ENCODE measurements around the gene ABL2.
A peak's percentile ranks its signal among the peaks of the same experiment; 100 is the strongest.
"Not testable (repeated sequence)": the region's sequence is repeated elsewhere in the genome, so short reads cannot be mapped to it uniquely, and the experiment has no call there.

Gene ABL2

DNA sequence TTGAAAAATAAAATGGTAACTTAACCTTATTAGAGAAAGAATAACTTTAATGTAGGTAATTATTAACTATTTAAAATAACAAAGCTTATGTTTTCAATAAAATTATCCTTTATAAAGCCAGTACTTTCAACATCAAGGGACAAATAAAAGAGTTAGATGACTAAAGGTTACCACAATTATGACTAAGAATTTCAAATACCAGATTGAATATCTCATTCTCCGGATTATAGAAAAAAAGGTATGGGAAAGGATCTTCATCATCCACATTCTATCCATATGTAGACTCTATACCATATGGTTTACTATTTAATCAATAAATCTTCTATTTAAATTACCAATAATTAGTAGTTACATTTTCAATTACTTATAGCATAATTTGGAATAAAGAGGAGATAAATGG is 84.9 kb downstream of the ABL2 start:
- H3K27ac ChIP-seq, result peak overlapping the region in 3 of 21 experiments; percentile 75 to 89 (median 86)
- H3K4me3 ChIP-seq, result no peak overlapping the region

DNA sequence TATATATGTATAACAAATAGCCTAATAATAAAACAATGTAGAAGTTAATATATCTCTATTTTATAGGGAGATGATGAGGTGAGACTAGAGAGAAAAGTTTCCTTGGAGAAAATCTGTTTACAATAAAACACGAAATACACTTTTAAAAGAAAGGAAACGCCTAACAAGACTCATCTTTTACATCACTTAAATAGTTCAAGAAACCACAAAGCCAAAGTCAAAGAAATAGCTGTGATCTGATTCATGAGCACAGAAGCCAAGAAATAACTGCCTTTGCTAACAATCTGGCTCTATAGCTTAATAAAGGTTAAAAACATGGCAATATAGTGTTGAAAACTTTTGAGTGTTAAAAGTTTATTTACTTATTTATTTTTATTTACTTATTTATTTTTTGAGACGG is 86.2 kb downstream of the ABL2 start:
- Histone ChIP-seq H3K4me3 (no peak overlapping the region), H3K27ac (peak overlapping the region in 19 of 21 experiments; percentile 38 to 94 (median 75))

DNA sequence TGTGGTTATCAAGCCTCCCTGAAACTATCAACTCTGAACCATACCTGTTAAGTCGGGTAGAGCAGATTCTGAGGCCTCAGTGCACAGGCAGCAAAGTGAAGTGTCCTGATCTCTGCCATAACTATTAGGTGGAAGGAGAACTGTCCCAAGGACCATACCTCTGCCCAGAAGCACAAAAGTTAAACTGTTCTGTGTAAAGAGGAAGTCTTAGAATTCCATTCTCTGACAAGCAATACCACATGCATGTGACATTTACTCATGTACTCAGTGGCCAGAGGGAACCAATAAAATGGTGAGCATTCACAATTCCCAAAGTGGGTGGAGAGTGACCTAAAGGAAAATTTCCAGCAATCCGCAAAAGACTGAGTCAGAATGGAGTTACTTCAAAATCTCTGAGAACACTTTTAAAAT is 86.6 kb downstream of the ABL2 start:
- peak overlapping the region; percentile 1 to 32 (median 21) for H3K4me3 ChIP-seq
- H3K27ac ChIP-seq, result peak overlapping the region in 20 of 21 experiments; percentile 10 to 94 (median 74)

DNA sequence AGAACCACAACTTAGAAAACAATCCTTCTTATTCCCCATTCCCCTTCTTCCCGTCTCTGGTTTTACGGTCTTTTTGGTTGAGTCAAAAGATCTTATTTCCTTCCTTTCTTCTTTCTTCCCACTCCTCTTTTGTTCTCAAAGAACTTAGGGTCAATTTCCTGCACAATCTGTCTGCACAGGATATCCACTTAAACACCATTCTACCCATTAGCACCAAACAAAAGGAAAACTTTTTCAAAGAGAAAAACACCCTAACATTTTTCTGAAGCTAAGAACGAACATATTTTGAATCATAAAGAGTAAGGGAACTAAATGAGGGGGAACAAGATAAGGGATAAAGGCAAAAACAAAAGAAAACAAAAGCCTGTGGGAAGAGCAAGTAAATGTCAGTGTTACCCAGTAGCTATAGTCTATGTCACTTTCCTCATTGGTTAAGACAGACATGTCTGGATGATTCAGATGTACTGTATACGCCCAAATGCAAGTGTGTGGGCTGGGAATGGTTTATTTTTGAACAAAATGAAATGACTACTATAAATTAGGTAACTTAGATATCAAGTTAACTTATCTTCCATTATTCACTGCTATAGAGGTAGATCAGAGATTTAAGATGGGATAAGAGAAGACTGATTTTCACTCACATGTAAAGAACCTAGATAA is 87.8 kb downstream of the ABL2 start:
- Histone ChIP-seq H3K4me3 (peak overlapping the region; percentile 7 to 32 (median 21)), H3K27ac (peak overlapping the region in 19 of 21 experiments; percentile 26 to 94 (median 74))

DNA sequence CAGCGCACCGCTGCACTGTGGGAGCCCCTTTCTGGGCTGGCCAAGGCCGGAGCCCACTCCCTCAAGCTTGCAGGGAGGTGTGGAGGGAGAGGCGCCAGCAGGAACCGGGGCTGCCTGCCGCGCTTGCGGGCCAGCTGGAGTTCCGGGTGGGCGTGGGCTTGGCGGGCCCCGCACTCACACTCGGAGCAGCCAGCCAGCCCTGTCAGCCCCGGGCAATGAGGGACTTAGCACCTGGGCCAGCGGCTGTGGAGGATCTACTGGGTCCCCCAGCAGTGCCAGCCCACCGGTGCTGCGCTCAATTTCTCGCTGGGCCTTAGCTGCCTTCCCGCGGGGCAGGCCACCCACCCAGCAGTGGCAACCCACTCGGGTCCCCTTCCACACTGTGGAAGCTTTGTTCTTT is 90.7 kb downstream of the ABL2 start:
- H3K27ac ChIP-seq, H3K4me3 ChIP-seq: not testable (repeated sequence)

DNA sequence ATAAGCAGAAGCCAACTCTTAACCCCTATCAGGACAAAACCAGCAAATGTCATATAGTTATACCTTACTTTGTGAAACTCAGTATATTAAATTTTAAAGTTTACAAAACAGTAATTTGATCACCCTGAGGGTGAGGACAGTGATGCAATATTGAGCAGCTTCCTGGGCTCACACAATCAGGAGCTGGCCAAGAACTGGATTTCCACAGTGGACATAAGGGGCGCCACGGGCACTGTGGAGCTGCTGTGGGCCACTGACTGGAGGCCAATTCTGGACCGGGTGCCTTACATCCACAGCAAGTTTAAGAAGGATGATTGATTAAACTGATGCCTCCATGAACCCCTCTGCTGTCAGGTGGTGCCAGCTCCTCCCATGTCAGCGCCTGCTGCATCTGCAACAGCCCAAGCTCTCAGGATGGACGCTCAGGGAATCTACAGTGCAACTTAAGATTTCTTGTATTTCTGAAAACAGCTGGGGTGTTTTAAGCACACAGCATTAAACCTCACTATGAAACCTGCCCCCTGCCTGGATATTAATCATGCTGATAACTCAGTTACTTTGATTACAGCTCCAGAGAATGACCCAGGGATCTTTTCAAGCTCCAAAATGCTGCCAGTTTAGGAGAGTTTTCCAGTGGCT is 91.7 kb downstream of the ABL2 start:
- H3K27ac ChIP-seq, result no peak overlapping the region

DNA sequence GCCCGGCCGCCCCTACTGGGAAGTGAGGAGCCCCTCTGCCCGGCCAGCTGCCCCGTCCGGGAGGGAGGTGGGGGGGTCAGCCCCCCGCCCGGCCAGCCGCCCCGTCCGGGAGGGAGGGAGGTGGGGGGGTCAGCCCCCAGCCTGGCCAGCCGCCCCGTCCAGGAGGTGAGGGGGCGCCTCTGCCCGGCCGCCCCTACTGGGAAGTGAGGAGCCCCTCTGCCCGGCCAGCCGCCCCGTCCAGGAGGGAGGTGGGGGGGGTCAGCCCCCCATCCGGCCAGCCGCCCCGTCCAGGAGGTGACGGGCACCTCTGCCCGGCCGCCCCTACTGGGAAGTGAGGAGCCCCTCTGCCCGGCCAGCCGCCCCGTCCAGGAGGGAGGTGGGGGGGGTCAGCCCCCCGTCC is 93.8 kb downstream of the ABL2 start:
- not testable (repeated sequence) for H3K27ac ChIP-seq, H3K4me3 ChIP-seq

More for the DNA sequence above, 91.7 kb downstream of the ABL2 start:
- no peak overlapping the region for H3K4me3 ChIP-seq

DNA sequence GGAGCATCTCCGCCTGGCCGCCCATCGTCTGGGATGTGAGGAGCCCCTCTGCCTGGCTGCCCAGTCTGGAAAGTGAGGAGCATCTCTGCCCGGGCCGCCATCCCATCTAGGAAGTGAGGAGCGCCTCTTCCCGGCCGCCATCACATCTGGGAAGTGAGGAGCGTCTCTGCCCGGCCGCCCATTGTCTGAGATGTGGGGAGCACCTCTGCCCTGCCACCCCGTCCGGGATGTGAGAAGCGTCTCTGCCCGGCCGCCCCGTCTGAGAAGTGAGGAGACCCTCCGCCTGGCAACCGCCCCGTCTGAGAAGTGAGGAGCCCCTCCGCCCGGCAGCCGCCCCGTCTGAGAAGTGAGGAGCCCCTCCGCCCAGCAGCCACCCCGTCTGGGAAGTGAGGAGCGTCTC is 94.3 kb downstream of the ABL2 start:
- H3K27ac ChIP-seq, H3K4me3 ChIP-seq: not testable (repeated sequence)

DNA sequence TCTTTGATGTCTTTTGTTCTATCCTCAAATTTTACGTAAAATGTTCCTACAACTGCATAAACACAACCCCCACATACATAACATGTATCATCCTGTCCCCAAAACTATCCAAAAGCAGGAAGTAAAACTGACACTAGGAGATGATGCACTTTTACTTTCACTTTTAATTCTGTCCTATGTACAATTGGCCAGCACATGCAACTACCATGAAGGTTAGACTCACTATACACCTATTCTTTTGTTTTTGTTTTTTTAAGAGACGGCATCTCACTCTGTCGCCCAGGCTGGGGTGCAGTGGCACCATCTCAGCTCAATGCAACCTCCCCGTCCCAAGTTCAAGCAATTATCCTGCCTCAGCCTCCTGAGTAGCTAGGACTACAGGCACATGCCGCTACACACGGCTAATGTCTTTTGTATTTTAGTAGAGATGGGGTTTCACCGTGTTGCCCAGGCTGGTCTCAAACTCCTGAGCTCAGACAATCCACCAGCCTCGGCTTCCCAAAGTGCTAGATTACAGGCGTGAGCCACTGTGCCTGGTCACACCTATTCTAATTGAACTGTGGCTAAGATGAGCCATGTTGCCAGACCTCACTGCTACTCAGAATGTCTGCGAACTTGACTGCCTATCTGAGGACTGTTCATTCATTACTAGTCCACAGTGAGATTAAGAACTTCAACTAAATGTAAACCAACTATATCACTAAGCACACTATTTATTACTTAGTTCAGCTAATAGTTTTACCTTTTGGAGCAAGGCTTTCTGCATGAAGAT is 99.6 kb downstream of the ABL2 start:
- Histone ChIP-seq H3K4me3 (peak overlapping the region in 5 of 7 experiments; percentile 5 to 25 (median 8)), H3K27ac (peak overlapping the region in 20 of 21 experiments; percentile 25 to 91 (median 66))

DNA sequence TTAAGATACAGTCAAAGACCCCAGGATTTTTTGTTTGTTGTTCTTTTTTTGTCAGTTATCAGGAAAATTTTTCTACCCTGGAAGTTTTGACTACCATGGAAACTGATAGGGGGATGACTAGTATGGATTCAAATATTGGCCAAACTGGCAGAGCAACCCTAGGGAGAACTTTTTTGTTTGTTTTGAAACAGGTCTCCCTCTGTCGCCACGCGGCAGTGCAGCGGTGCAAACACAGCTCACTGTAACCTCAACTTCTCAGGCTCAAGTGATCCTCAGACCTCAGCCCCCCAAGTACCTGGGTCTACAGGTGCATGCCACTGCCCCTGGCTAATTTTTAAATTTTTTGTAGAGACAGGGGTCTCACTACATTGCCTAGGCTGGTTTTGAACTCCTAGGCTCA is 101.0 kb downstream of the ABL2 start:
- Histone ChIP-seq H3K27ac (peak overlapping the region in 7 of 21 experiments; percentile 12 to 91 (median 59)), H3K4me3 (no peak overlapping the region)

DNA sequence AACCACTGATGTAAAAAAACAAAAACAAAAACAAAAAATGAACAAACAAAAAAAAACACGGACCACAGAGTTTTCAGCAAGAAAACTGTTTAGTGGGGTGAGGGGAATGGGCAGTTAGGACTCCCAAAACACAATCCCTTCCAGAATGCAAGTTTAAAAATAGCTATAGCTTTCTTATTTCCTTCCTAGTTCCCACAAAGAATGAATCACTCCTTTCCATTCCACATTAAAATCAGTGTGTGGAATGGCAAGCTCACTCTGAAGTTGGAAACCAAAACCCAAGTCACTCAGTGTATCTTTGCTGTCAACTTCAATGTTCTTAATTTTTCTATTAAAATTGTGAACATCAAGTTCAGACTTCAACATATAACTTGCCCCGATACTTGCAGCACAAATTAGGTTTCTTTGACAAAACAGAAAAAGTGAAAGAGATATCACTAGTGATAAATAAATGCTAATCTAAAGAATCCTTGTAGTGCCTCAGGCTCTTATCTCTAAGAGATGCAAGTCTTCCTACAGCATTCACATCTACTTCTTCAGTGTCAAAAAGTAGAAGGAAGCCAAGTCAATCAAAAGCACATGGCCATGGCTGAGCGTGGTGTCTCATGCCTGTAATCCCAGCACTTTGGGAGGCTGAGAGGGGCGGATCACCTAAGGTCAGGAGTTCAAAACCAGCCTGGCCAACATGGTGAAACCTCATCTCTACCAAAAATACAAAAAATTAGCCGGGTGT is 102.1 kb downstream of the ABL2 start:
- H3K4me3 ChIP-seq, result no peak overlapping the region
- H3K27ac ChIP-seq, result peak overlapping the region in 11 of 21 experiments; percentile 7 to 58 (median 37)

DNA sequence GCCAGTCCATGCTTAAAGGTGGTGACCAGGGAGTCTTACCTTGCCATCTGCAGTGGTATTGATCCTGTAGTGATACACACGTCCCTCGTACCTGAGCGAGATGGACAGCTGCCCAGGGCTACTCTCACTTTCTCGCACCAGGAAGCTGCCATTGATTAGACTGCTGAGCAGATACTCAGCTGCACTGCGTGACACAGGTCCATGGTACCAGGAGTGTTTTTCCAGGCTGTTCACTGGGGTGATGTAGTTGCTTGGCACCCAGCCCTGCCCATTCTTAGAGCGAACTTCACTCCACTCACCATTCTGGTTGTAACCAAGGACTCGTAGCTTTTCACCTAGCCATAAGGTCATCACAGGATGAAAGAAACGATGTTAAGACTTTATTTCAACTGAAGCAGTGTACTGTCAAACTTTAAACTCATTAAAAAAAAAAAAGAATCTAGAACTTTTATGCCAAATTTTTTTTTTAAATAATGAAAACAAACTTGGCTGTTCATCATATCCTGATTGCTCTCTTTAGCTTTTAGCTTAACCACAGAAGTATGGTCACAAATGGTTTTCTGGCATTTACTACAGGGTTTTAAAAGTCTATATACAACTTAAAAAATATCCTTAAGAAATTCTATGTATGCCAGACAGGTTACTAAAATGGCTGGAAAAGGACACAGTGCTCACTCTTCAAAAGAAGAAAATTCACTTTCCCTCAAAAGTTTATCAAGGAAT is 103.0 kb downstream of the ABL2 start:
- Histone ChIP-seq H3K27ac (peak overlapping the region in 7 of 21 experiments; percentile 7 to 58 (median 21)), H3K4me3 (no peak overlapping the region)

DNA sequence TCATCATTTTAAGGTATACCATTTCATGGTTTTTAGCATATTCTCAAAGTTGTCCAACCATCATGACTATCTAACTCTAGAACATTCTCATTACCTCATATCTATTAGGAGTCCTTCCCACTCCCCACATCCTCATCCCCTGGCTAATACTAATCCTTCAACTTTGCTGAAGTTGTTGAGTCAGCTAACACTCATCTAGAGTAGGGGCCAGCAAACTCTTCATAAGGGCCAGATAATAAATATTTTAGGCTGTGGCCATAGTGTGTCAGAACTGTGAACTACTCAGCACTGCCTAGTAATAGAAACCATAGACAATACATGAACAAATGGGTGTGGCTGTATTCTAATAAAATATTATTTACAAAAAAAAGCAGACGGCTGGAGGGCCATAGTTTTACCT is 104.6 kb downstream of the ABL2 start:
- Histone ChIP-seq H3K4me3 (no peak overlapping the region), H3K27ac (no peak overlapping the region)

DNA sequence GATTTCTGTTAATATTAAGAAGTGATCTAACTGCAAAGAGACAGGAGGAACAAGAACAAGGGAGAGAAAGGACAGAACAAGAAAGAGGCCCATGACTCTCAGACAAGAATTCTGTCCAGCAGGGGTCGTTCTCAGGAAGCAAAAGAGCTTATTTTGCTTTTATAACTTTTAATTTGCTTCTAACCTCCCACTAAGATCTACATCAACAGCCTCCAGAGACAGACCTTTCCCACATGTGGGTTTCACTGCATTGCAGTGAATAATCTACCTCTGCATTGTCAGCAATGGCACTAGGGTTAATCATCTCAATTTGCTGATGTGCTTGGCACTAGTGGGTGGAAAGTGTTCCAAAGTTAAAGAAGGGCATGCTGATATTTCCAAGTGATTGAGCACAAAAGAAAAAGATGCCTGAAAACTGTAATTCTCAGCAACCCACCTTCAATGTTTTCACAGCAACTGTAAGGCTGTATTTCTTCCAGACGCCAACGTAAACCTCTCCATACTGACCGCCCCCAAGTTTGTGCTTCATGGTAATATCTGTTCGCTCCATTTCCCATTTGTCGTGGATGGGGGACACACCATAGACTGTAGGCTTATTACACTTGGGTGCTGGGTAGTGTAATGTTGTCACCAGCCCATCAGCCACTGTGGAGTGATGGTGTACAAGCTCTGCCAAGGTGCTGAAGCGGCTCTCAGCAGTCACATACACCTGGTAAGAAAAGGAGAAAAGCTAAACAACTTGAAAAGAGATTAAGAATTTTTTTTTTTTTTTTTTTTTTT is 108.1 kb downstream of the ABL2 start:
- H3K4me3 ChIP-seq, result no peak overlapping the region
- H3K27ac ChIP-seq, result no peak overlapping the region

DNA sequence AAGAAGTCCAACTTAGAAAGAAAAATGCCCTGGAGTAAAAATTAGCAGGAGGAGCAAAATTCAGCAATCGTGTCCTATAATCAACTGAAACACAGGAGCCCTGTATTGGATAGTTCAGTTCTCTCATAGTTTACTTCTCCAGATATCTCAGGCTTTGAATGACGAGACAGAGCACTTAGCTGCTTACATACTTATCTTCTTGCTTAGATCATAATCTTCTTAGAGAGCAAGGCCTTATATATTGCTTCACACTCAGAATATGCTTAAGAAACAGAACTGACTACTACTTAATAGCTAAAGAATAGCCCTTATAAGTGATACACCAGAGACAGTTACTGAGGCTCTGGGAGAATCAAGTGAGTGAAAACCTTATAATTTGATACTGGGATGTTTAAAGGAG is 108.7 kb downstream of the ABL2 start:
- Histone ChIP-seq H3K4me3 (no peak overlapping the region), H3K27ac (no peak overlapping the region)

DNA sequence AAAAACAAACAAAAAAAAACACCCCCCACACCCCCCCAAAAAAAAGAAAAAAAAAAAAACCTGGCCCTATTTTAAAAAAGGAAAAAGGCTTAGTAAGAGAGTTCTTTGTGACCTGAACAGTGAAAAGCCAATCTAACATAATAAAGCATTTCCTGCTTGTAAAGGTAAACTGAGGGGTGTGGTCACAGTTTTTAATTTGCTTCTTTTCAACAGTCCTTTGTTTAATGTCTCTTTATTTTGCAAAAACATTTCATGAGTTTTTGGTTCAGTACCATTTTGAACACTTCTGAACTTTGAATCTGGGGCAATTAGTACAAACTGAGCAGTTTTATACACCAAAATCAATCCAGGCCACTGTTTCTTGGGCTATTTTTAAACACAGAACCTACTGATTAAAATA is 110.0 kb downstream of the ABL2 start:
- H3K27ac ChIP-seq, result no peak overlapping the region
- no peak overlapping the region for H3K4me3 ChIP-seq

DNA sequence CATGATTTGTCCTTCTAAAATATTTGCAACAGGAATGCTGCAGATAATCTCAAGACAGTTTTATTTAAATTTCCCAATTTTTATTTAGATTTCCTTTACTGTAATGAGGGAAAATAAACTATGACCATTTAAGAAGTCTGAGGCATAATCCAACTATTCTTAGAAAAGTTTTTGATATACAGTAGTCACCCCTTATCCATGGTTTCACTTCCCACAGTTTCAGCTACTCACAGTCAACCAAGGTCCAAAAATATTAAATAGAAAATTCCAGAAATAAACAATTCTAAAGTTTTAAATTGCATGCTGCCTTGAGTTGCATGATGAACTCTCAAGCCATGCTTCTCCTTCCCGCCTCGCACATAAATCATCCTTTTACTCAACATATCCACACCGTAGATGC is 114.3 kb downstream of the ABL2 start:
- Histone ChIP-seq H3K4me3 (no peak overlapping the region), H3K27ac (no peak overlapping the region)

DNA sequence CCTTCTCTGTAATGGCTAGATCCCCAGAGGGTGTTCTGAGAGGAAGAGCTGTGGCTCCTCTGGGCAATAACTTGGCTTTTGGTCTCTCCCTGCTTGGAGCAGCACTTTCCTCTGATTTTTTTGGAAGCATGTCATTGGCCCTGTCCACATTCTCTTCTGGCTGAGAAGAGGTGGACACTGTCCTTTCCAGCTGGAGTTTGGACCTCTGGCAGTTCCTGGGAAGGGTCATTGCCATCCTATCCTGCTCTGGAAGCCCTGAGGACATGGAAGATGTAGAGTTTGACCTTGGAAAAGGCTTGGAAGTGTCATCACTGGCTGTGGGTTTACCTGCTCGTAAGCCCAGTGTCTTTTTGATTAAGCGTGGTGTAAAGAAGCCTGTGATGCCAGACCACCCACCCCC is 120.8 kb downstream of the ABL2 start:
- no peak overlapping the region for H3K4me3 ChIP-seq
- no peak overlapping the region for H3K27ac ChIP-seq

Measured in skin epidermis (tissue), 12 donors.